Retina (tissue), 1 donor: ENCODE measurements around the gene DPP6.

Experiments
- DNase-seq: peaks from one replicate; pipeline ENCODE4 v3.0.0-alpha.2; 2016

Gene DPP6

GRCh38 chr7:154424350-154424749, 372.2 kb downstream of the DPP6 start:
- DNase-seq: peak; percentile 15

GRCh38 chr7:154425271-154425670, 373.1 kb downstream of the DPP6 start:
- DNase-seq: no peak

GRCh38 chr7:154426778-154427177, 374.6 kb downstream of the DPP6 start:
- no peak for DNase-seq

- DNase-seq: no peak
Measured at GRCh38 chr7:154427533-154427932, 375.3 kb downstream of the DPP6 start.

GRCh38 chr7:154429666-154430404, 377.6 kb downstream of the DPP6 start:
- no peak for DNase-seq

- no peak for DNase-seq
Measured at GRCh38 chr7:154430640-154431039, 378.4 kb downstream of the DPP6 start.

GRCh38 chr7:154431045-154431444, 378.8 kb downstream of the DPP6 start:
- DNase-seq: no peak

GRCh38 chr7:154433632-154434598, 381.7 kb downstream of the DPP6 start:
- DNase-seq: no peak

- no peak for DNase-seq
Measured at GRCh38 chr7:154436560-154436959, 384.4 kb downstream of the DPP6 start.

GRCh38 chr7:154437234-154437633, 385.0 kb downstream of the DPP6 start:
- no peak for DNase-seq

- DNase-seq: no peak
Measured at GRCh38 chr7:154438571-154439367, 386.6 kb downstream of the DPP6 start.

- DNase-seq: no peak
Measured at GRCh38 chr7:154440058-154440457, 387.9 kb downstream of the DPP6 start.

- peak; percentile 59 for DNase-seq
Measured at GRCh38 chr7:154440651-154441050, 388.5 kb downstream of the DPP6 start.

- peak; percentile 58 for DNase-seq
Measured at GRCh38 chr7:154441811-154442210, 389.6 kb downstream of the DPP6 start.

- DNase-seq: peak; percentile 24
Measured at GRCh38 chr7:154442939-154443338, 390.7 kb downstream of the DPP6 start.

GRCh38 chr7:154450451-154450850, 398.3 kb downstream of the DPP6 start:
- DNase-seq: no peak

GRCh38 chr7:154451480-154452457, 399.6 kb downstream of the DPP6 start:
- peak; percentile 37 for DNase-seq

- no peak for DNase-seq
Measured at GRCh38 chr7:154463794-154464193, 411.6 kb downstream of the DPP6 start.

GRCh38 chr7:154469652-154470051, 417.5 kb downstream of the DPP6 start:
- no peak for DNase-seq

GRCh38 chr7:154472343-154472742, 420.1 kb downstream of the DPP6 start:
- no peak for DNase-seq

- no peak for DNase-seq
Measured at GRCh38 chr7:154473360-154473759, 421.2 kb downstream of the DPP6 start.
